HG02943 (cell line): ENCODE results near the gene TBC1D2B.
A peak's percentile ranks its signal among the peaks of the same experiment; 100 is the strongest.
"Not testable (repeated sequence)": the region's sequence is repeated elsewhere in the genome, so short reads cannot be mapped to it uniquely, and the experiment has no call there.

Experiments
- ATAC-seq: cut with Tn5 transposase; IDR thresholded peaks from one replicate; pipeline ENCODE4 v1.9.1; 2021; ENCODE audit warnings: mild to moderate bottlenecking, low read depth, moderate library complexity; ENCODE audit not compliant: unreplicated experiment

The TBC1D2B gene

DNA sequence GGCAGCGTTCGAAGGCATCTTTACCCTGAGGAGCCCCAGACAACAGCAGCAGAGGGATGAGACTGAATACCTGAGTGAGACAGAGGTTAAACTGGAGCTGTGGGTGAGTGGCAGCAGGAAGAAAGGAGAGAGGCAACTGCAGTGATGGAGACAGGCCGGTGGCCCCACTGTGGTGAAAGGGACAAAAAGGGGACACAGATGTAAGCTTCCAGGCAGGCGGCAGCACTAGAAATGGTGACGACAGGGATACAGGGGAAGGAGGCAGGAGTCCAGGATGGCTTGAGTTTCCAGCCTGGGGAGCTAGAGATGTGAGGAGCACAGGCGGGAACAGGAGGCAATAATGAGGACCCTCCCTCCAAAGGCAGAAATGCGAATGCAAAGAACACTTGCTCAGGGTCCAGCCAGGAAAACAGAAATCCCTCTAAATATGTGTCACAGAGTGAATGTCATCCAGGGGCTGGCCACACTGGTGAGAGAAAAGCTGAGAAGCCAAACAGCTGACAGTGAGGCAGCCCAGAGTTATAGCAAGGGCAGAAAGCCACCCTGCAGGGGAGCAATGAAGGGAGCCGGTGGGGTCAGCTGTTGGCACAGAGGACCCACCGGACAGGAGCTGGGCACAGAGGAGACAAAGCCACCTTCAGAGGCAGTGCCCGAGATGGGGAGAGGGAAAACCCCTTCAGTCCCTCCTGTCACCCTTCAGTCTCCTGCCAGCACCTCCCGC is 70.1 kb downstream of the TBC1D2B start:
- ATAC-seq, result no peak

DNA sequence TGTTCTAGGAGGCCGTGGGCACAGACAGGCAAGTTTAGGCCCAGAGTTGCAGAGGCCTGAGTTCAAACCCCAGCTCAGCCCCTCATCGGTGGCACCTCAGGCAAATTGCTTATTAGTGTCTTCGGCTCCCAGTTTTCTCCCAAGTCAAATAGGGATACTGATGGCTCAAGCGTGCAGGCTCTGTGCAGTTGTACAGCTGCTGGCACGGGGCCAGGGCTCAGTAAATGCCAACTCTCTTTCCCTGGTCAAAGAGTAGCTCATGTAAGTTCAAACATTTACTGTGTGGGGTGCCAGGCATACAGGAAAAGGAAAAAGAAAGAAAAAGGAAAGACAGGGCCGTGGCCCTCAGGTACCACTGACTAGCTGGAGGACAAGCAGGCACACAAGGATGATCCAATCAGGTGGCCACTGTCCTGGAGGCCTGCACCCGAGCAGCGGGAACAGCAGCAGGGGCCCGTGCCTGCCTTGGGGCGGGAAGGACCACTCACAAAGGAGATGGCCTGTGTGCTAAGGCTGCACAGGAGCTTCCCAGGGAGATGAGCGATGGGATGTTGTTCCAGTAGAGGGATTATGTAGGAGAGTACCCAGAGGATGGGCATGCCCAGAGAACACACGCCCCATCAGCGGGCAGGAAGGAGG is 70.8 kb downstream of the TBC1D2B start:
- ATAC-seq, result no peak

DNA sequence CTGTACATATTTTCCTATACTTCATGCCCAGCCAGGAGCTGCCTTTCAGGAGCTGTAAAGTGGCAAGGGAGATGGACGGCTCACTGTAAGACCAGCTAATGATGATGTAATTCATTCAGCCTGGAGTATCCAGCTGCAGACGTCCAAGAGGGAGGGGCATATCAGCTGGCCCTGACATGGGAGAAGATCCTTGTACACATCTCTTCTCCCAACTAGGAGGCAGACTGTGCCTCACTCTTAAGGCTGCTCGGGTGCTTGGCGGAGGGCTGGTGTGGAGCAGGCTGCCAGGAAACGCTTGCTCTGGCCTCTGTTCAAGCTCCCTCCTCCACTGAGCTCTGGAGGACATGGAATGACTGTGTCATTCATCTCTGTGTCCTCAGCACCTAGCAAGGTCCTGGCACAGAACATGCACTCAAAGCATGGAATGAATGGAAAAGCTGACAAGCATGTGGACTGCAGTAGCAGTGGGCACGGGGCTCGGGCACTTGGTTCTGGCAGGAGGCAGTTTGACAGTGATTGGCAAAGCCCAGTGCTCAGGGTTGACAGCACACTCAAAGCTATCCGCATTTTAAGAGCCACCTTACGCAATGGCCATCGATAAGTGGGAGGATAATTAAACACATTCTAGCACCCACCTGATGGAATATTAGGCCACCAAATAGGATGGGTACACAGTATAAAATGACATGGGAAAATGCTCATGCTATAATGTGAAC is 72.4 kb downstream of the TBC1D2B start:
- ATAC-seq, result no peak

DNA sequence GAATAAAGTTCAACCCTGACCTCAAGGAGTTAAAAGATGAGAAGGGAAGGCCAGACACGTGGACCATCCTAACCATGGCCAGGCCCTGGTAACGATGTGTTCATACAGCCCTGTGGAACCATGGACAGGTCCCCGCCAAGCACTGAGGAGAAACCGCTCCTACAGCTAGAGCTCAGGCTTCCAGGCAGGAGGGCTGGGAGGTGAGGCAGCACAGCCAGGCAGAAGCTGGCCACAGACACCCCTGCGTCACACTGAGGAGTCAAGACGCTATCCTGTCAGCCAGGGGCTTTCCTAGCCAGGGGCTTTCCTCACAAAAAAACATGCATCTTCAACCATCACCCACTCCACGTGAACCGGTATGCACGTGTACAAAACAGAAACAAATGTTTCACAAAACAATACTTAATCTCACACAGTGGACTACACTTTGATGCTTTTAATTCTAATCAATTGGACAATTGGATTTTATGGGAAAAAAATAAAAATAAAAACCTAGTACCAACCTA is 73.2 kb downstream of the TBC1D2B start:
- no peak for ATAC-seq

DNA sequence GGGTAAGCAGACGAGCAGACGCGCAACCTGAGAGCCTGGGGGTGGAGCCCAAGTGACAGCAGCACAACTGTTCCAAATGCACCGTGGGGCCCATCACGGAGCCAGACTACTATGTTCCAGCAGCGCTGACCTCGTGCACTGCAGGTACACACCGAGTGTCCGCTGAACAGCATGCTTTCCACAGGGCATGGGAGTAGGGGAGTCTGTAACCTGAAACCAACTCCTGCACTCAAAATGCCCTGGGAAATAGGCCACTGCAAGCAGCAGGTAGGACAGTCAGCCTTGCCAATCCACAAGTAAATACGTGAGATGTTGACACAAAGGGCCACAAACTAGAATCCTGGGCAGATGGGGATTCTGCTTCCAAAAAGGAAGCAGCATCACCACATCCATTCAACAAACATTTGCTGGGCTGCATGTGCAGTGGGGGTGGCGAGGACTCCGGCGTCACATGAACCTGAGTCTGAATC is 73.9 kb downstream of the TBC1D2B start:
- ATAC-seq, result no peak

DNA sequence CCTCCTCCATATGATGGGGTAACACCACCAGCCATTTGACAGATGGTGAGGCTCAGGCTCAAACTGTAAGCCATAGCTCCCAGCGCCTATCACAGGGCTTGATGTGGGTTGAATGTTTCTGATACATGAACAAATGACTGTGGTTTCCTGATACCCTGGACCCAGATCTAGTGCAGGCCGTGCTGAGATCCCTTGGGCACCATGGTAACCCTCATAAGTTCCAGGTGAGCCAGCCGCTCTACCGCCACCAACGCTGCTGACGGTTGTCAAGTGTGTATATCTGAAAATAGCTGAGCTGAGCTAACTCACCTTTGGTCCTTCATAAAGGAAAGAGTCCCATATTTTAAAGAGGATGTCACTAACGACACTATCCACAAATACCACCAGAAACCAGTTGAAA is 74.5 kb downstream of the TBC1D2B start:
- no peak for ATAC-seq

DNA sequence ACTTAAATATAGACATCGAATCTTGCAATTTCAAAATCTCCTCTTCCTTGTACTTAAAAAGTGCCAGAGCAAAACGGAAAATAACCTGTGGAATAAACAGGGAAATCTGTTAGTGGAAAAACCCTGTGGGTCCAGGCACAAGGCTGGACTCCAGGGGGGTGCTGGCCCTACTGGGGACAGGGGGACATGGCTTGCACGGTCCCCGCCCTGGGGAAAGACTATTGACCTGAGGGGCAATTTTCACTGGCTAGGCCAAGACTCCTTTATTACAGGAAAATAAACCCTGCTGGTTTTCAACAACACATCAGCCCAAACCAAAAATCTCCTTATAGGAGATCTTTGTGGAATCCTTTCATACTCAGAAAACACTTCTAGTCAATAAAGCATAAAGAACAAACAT is 75.9 kb downstream of the TBC1D2B start:
- no peak for ATAC-seq

DNA sequence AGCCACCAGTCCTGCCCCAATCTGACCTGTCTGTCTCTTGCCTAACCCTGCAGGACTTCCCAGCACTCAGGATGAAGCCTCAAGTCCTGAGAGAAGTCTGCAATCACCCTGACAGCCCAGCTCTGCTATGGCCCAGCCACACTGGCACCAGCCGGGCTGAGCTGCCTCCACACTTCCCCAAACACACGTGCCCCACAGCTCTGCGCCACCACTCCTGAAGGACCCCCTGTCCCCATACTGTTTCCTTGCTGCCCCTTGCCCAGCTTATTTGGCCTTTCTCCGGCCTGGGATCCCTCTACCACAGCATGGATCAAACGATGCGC is 76.6 kb downstream of the TBC1D2B start:
- ATAC-seq, result no peak

DNA sequence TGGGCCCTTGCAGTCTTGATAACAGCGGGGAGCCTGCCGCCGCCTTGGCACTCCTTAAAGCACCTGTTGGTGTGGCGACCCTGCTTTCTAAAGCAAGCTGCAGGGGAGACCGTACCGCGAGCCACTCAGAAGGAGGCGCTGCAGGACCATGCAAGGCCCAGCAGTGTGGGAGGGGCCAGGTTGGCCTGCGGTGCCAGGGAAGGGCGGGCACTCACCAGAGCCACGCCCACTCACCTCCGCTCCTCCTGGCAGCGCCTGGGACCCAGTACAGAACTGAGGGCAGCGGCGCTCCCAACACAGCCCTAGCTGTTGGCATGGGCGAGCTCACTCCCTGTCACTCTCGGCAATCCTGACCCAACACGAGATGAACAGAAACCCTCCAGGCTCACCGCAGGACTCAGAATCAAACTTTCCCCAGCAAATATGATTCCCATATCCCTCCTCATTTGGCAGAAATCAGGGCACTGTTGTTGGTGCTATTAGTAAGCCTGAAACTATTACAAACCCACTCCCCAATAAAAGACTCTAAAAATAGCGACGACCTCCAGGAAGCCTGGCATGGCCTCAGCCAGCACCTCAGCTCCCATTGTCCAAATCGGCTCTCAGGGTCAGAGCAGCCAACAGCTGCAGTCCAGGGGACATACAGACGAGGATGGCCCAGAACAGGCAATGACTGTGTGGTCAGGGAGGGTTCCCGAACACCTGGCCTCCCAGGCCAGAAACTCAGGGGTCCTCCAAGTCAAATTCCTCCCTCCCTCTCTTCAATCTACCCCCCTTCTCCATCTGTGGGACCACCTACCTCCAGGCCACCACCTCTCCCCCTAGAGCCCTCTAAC is 77.2 kb downstream of the TBC1D2B start:
- ATAC-seq, result no peak

DNA sequence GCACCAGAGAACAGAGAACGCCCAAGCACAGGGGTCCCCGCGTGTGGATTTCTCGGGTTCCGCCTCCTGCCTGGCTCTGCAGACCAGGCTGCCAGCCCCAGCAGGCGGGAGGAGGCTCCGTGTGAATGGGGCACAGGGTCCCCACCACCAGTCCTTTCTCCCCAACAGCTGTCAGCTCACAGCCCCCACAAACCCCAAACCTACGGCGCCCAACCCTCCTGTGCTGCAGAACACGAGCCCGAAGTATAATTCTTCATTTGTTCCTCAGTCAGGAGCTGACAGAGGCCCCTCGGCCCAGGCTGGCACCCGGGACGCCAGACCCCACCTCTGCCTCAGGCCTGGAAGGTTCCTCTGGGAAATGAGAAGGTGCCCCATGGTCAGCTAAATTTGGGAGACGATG is 78.0 kb downstream of the TBC1D2B start:
- no peak for ATAC-seq

DNA sequence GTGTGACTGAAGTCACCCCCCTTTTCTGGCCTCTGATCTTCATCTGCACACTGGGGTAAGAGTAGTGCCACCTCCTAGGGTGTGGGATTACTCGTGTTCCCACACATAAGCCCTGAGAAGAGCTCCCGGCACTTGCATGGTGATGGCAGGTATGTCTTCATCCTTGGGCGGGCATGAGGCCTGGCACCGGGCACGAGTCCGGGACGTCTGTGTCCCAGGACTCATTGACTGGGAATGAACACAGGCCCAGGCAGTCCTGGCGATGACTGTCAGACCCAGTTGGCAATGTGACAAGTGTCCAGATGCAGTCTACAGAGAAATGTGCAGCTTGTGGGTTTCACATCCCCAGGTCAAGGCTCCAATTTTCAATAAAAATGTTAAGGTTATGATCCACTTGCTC is 78.9 kb downstream of the TBC1D2B start:
- no peak for ATAC-seq

DNA sequence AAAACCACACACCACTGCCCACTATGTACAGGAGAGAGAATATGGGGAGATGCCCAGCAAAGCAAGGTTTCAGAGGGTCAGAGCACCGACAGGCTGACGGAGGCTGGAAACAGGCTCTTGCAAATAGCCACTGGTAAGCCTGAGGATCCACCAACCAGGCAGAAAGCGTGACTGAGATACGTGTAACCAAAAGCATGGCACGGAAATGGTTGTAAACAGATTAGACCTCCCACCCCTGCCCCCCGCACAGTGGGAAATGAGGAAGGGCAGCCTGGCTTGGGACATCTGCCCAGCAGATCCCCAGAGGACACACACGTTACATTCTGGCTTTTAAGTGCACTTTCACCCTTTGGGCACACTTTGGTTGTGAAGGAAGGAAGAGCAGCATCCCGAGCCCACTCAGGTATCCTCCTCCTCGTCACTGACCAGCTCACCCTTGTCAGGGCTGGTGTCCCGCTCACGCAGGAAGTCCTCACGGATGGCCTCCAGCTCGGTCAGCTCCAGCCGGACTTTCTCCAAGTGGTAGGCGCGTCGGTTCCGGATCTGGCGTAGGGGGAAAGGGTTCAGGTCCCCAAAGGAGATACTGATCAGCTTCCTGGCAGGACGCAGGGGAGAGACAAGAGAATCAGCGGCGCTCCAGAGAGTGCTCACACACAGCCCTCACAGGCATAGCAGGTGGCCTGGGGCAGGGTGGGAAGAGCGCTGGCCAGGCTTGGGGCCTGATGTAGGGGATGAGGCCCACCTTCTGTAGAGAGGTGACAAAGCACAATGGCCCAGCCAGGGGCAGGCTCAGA is 79.6 kb downstream of the TBC1D2B start:
- not testable (repeated sequence) for ATAC-seq

DNA sequence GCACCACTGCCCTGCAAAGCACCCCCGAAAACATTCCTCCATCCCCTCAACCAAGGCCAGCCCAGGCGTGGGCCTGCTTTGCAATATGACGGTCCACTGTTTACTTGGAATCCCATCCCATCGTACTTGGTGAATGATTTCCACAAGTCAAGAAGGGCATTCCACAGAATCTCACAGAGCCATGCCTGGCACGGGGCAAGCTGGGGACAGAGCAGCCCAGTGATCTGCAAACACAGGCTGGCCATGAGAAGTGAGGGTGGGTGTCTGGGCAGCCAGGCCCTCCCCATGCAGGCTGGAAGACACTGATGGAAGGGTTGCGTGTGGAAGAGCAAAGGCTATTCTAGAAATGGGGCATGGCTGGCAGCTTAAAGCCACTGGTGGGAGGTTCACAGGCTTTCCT is 80.3 kb downstream of the TBC1D2B start:
- not testable (repeated sequence) for ATAC-seq

DNA sequence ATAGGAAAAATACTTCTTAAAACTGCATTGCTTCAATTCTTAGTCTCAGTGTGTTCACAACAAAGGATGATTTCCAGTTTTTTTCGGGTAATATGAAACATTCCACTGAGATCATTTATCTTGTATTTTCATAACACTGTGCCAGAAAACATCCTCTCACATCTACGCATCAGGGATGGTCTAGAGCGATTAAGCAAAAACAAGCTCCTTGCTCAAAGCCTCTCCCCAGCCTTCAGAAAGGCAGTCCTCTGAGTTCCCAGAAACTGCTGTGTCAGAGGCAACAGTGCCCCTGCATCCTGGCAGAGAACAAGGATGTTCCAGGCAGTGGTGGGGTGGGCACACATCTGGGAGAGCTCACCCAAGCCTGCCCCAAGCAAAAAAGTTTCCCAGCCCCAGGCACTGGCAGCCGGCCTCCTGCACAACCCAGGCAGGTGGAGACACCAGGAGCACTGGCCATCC is 80.8 kb downstream of the TBC1D2B start:
- not testable (repeated sequence) for ATAC-seq

DNA sequence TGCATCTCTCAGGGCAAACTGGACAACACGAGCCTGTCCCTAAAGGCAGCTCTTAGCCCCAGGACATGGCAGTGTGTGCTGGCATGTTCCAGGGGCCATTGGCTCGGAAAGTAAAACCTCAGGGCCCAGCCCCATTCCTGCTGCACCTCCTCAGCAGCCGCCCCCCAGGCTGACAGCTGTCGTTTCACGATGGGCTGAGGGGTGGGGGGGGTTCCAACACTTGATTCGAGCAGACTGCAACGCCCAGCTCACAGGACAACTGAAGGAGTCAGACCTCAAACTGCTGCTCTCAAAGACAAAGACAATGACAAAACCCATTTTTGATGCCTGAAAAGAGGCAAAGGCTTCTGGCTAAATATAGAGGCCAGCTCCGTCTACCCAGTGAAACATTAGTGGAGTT is 81.3 kb downstream of the TBC1D2B start:
- ATAC-seq, result not testable (repeated sequence)

DNA sequence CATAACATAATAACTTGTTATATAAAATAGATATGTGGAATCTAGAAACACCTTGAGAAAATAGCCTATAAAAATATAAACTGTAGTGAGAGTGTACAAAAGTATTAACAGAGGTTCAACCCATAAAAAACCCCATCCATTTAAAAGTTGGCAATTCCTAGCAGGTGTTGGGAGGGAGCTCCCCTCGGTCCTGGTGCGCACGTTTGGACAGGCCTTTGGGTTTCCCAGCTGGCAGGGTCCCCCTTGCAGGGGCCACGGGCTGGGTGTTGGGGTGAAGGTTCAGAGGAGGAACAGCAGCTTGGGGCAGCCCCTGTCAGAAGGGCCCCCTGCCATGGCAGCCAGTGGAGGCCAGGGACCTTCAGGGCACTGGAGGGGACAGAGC is 82.0 kb downstream of the TBC1D2B start:
- ATAC-seq, result not testable (repeated sequence)

DNA sequence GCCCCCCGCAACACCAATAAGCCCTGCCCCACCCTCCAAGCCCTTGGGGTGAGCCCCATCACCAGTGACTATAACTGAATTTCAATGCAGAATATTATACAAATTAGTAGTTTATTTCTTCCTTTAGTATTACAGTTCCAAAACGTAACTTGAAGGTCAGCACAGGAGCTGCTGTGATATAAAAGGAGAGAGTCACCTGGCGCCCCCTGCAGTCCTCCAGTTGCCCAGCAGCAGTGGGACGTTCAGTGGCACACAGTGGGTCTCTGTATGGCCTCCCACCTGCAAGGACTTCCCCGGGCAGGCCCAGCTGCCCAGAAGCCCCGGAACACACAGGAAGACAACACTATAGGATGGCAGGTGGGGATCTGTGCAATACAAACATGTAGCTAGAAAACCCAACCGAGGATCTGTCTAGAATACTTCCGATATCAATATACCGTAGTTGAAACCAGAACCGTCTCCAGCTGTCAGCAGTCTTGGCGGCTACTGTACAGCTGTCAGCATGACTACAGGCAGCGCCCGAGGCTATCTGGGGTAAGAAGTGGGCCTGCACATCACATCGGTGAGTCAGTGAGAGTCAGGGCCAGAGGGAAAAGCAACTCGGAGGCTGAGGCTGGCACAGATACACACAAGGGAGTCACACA is 82.5 kb downstream of the TBC1D2B start:
- not testable (repeated sequence) for ATAC-seq

DNA sequence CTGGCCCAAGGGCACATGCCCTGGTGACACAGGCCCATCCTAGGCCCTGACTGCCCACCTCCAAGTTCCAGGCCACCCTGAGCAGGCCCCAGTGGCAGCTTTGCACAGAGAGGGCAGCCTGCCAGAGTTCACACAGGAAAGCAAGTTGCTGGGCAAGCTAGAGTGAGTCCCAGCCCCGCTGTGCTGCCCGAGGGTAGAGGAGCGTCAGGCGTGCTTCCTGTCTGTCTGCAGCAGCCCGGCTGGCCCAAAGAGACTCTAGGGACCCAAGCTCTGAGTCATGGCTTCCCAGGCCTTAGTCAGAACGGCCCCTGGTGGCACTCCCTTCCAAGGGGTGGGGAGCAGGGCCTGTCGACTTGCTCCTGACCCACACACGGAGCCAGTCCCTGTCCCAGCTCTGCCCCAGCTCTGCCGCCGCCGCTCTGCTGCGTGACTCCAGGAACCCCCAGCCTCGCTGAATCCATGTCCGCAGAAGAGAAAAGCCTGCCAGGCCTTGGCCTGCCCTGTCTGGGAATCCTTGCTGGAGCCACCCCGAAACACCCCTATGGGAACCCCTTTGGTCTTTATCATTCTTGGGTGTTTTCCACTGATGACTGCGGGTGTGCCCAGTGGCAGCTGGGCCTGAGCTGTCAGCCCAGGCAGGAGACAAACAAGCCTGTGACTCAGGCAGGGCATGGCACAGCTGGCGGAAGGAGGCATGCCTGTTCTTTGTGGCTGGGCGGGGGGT is 83.4 kb downstream of the TBC1D2B start:
- ATAC-seq, result peak; percentile 64
